Measurements from ENCODE around the gene SELENOW.
"Not testable (repeated sequence)": the region's sequence is repeated elsewhere in the genome, so short reads cannot be mapped to it uniquely, and the experiment has no call there.

SELENOW gene

DNA sequence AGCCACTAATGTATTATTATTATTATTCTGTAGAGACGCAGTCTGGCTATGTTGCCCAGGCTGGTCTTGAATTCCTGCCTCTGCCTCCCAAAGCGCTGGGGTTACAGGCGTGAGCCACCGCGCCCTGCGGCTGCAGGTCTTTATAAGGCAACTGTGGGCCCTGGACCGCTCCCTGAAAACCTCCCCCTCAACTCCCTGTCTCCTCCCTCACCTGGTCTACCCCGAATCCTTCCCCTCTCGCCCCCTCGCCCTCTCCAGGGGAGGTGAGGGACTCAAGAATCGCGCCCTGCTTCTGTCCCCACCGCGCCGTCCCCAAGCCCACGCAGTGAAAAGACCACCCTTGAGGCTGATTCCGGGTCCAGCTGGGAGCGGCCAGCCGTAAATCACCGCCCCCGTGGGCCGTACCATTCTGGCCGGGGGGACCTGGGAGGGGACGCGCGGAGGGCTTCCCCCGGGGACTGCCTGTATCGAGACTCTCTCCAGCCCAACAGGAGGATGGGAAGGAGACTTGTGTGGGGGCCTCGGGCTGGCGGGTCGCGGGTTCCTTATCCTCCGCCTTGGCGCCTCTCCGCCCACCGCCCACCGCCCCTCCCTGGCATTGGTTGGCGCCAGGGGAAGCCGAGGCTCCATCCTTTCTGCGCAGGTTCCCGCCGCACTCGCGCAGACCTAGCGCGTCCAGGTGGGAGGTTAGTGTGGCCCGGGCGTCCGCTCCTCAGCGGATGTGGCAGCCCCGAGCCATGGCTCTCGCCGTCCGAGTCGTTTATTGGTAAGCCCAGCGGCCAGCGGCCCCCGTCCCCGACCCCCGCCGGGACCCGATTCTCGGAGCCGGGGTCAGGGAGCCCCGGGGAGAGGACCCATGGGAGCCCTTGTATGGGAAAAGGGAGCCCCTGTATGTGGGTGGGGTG is at the start of gene SELENOW:
TSS of gene SELENOW (plus strand) at position 655 of the 905 bp plus-strand sequence. CDS start at position 738, 83 bp downstream.
- peak; percentile 85 for DNase-seq

DNA sequence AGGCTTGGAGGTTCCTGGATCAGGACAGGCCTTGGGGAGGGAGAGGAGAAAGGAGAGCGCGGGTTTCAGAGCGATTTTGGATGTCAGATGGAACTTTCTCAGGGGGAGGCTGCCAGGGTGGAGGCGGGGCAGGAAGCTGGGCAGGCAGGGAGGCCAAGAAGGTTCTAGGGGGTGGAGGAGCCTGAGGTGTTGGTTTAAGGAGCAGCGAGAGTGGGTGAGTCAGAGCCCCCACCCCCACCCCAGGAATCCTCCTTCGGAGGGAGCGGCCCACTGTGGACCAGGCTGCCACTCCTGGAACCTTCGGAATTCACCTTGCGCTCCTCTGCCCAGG is 49.1 kb upstream of the SELENOW start:
- DNase-seq: no peak

DNA sequence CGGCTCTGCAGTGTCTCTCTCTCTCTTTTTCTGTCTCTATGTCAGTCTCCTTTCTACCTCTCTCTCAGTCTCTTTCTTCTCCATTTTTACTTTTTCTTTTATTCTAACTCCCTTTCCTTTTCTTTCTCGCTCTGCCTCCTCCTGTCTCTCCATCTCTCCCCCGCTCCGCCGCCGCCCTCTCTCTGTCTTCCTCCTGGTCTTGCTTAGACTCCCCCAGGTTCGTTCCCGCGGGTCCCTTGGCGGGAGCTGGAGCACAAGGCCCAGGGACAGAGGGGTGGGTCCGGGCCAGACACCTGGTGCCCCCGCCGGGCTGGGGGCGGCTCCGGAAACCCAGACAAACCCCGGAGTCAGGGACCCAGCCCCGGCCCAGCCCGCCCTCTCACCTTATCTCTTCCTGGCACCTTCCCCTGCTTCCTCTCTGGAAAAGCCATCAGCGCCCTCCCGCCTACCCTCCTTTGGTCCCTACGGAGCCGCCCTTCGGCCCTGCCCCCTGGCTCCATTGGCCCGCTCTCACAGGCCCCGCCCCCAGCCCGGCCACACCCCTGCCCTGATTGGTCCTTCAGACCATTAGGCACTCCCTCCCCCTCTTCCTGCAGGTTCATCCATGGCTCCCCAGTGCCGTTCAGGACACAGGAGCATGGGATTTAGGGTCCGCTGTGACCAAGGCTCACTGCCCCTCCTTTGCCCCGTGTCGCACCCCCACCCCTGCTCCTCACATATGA is 48.5 kb upstream of the SELENOW start:
- DNase-seq: peak; percentile 29

DNA sequence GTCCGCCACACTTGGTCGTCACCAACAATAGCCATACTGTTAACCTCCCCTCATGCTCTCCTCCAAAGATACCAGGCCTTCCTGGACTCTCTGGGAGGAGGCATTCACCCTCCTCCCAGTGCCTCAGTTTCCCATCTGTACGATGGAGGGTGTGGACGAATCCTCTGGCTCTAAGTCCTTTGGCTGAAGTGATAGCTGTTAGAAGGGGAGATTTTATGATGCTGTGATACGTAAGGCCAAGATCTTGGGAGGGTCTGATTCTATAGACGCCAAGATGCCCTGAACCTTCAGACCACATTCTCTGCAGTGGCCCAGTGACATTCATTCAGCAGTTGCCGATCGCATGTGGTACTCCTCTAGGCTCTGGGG is 48.0 kb upstream of the SELENOW start:
- DNase-seq: no peak

- no peak for DNase-seq
Measured at GRCh38 chr19:47730910-47731309, 47.6 kb upstream of the SELENOW start.

DNA sequence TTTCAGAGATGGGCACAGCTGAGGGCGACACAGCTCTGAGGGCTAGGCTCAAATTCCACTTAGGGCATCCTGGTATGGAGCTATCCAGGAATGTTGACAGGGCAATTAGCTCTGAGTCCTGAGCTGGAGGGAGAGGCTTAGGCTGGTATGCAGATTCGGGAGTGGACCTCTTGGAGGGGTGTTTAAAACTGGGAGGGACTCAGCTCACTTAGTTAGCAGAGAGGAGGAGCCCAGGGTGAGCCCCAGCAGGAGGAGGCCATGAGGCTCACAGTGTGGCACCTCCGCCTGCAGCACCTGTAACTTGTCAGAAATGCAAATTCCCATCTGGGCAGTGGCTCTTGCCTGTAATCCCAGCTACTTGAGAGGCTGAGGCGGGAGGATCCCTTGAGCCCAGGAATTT is 43.4 kb upstream of the SELENOW start:
- DNase-seq: no peak

GRCh38 chr19:47740866-47741519 is 37.5 kb upstream of the SELENOW start:
- no peak for DNase-seq

DNA sequence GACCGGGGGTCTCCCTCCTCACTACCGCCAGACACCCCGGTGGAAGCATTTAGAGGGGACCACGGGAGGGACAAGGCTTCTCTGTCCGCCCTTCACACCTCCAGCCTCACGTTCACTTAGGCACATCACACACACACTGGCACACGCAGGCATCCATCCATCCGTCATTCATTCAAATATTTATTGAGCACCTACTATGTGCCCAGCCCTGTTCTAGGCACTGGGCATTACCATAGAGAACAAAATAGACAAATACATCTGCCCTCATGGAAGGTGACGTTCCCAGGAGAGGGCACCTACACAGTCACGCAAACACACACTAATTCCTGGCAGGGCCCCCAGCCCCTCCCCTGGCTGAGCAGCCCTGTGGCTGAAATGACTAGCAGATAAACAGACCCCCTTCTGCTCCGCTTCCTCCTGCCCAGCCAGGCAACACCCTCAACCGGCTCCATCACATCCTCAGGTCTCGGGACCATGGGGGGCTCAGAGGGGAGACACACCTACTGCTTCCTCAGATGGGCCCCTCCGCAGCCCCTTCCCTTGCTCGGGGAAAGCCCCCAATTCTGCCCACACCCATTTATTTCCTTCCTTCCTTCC is 36.9 kb upstream of the SELENOW start:
- DNase-seq: no peak

DNA sequence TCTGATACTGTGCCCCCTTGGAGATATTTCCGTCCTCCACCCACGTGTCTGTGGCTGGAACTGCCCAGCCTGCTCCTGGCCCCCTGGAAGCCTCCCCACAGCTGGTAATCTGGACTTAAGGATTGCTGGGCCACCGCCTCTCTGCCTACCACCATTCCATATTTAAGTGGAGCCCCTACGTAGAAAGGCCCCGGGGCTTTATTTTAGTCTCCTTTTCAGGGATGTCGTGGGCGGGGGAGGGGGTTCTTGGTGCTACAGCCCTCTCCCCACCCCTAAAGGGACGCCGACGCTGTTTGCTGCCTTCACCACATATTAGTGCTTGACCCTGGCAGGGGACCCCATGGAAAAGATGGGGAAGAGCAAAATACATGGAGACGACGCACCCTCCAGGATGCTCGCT is 35.9 kb upstream of the SELENOW start:
- no peak for DNase-seq

DNA sequence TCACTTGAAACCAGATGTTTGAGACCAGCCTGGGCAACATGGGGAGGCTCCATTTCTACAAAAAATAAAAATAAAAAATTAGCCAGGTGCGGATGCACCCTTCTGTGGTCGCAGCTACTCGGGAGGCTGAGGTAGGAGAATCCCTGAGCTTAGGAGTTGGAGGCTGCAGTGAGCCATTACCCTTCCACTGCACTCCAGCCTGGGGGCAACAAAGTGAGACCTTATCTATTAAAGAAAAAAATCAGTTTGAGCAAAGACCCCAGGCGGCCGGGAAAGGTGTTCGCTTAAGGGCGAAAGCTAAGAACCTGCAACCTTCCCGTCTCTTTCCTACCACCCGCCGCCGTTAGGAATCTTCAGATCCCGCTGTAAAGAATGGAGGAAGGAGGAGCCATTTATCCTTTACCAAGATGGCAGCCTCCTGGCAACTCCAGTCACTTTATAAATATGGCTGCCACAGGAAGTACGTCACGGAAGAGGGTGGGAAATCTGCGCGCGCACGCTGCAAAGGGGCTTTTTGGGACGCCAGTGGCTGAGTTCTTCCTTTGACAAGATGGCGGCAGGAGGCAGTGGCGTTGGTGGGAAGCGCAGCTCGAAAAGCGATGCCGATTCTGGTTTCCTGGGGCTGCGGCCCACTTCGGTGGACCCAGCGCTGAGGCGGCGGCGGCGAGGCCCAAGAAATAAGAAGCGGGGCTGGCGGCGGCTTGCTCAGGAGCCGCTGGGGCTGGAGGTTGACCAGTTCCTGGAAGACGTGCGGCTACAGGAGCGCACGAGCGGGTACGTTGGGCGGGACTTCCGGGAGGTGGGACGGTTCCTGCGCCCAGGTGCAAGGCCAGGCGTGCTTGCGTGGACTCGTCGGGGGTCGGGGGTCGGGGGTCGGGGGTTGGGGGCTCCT is 33.2 kb upstream of the SELENOW start, which contains the start of gene NOP53:
TSS of gene NOP53 (plus strand) at position 537 of the 892 bp plus-strand sequence. CDS start at position 551, 14 bp downstream.
- DNase-seq: peak; percentile 95

DNA sequence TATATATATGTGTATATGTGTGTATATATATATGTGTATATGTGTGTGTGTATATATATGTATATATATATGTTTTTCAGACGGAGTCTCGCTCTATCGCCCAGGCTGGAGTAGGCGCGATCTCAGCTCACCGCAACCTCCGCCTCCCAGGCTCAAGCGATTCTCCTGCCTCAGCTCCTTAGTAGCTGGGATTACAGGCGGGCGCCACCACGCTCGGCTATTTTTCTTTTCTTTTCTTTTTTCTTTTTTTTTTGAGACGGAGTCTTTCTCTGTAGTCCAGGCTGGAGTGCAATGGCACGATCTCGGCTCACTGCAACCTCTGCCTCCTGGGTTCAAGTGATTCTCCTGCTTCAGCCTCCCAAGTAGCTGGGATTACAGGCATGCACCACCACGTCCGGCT is 32.4 kb upstream of the SELENOW start:
- DNase-seq: not testable (repeated sequence)

- no peak for DNase-seq
Measured at GRCh38 chr19:47749326-47749725, 29.2 kb upstream of the SELENOW start.

GRCh38 chr19:47750752-47751151 is 27.8 kb upstream of the SELENOW start:
- DNase-seq: no peak

DNA sequence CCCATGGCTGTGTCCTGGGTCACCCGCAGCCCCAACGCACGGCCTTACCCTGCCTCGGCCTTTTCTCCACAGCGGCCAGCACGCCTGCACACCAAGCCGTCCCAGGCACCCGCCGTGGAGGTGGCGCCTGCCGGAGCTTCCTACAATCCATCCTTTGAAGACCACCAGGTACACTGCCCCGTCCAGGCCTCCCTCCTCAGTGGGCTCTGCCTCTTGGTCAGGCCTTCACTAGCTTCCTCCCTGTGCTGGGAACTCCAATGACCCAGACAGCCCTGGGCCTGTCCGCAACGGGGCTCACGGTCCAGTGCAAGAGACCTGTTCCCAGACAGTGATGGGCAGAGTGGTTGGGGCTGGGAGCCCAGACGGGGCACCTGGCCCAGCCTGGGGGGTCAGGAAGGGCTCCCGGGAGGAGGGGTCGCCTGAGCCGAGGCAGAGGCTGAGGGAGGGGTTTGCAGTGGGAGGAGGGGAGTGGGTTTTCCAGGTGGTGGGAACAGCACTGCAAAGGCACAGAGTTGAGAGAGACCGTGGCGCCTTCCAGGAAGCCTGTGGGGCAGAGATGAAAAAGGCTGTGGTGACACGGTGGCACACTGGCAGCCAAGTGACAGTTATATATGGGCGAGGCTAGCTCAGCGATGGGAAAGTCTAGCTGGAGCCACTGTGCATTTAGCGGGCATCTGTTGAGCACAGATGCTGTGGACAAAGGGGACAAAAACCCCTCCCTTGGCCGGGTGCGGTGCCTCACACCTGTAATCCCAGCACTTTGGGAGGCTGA is 25.9 kb upstream of the SELENOW start:
- DNase-seq: no peak

- DNase-seq: no peak
Measured at GRCh38 chr19:47754206-47755064, 24.1 kb upstream of the SELENOW start.

- no peak for DNase-seq
Measured at GRCh38 chr19:47755065-47755761, 23.3 kb upstream of the SELENOW start.

DNA sequence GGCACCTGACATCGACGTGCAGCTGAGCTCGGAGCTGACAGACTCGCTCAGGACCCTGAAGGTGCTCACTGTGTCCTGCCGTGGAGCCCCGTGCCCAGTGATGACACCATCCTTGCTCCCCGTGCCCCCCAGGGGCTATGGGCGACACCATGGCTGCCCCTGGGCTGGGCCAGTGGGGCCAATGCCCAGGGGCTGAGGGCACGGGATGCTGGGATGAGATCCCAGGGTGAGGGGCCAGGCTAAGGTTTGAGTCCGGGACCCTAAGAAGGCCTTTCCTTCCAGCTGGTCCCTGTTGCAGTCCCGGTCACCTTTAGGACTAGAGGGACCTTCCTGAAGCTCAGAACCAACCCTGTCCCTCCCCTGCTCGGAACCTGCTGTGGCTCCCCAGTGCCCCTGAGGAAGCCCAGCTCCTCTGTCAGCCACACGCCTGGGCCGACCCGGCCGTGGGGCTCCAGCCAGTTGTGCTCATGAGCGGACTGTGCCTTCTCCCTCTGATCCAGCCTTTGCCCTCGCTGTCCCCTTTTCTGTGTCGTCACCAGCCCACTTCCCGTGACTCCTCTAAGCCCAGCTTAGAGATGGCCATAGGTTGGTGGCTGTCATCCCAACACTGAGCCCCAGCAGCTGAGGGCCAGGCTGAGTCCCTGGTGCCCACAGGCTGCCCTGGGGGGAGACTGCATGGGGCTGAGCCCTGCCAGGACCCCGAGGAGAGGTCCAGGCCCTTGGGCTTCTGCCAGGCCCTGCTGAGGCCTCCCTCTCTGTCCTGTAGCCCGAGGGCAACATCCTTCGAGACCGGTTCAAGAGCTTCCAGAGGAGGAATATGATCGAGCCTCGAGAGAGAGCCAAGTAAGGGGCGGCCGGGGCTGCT is 22.5 kb upstream of the SELENOW start:
- no peak for DNase-seq

DNA sequence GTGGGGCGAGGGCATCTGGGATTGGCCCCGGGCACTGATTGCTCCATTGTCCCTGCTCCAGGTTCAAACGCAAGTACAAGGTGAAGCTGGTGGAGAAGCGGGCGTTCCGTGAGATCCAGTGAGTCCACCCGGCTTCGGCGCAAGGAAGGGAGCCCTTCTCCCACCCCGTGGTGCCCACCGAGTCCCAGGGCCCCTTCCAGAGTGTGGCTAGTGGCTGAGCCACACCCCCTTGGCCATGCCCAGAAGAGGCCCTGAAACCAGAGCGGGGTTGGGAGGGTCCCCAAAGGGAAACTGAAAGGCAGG is 21.9 kb upstream of the SELENOW start:
- DNase-seq: no peak
